ENCODE measurements around the gene STAG3.
"Not testable (repeated sequence)": the region's sequence is repeated elsewhere in the genome, so short reads cannot be mapped to it uniquely, and the experiment has no call there.

- TF ChIP-seq POLR2A (IDR thresholded peaks at IDR 0.05; ENCODE audit: low read depth); CTCF (IDR thresholded peaks at IDR 0.05); POLR2AphosphoS5 (IDR thresholded peaks at IDR 0.05): not testable (repeated sequence)
Observed at GRCh38 chr7:100223376-100223927, 45.7 kb downstream of the STAG3 start.
